Coronary artery (tissue), 2 donors: ENCODE data around the gene DCPS.
"Not testable (repeated sequence)": the region's sequence is repeated elsewhere in the genome, so short reads cannot be mapped to it uniquely, and the experiment has no call there.

Experiments
- DNase-seq: peaks from one replicate; pipeline ENCODE4 v3.0.0-alpha.2; 2017; ENCODE audit warnings: low spot score
- H3K27ac ChIP-seq, 2 donors: fragments of 200-600 bp; sonication (generic); one replicate each; pipeline ENCODE4 v1.5.1; 2016 to 2019
- H3K4me3 ChIP-seq: fragments of 200-600 bp; sonication (generic); 2 replicates; pipeline ENCODE4 v1.5.1; 2016; ENCODE audit warnings: mild to moderate bottlenecking, moderate library complexity
- TF ChIP-seq, protein P1 (sequence below): fragments of 200-600 bp; sonication (generic); IDR thresholded peaks from one replicate; pipeline ENCODE4 v1.5.1; 2019; ENCODE audit warnings: antibody characterized with exemption

Gene DCPS

DNA sequence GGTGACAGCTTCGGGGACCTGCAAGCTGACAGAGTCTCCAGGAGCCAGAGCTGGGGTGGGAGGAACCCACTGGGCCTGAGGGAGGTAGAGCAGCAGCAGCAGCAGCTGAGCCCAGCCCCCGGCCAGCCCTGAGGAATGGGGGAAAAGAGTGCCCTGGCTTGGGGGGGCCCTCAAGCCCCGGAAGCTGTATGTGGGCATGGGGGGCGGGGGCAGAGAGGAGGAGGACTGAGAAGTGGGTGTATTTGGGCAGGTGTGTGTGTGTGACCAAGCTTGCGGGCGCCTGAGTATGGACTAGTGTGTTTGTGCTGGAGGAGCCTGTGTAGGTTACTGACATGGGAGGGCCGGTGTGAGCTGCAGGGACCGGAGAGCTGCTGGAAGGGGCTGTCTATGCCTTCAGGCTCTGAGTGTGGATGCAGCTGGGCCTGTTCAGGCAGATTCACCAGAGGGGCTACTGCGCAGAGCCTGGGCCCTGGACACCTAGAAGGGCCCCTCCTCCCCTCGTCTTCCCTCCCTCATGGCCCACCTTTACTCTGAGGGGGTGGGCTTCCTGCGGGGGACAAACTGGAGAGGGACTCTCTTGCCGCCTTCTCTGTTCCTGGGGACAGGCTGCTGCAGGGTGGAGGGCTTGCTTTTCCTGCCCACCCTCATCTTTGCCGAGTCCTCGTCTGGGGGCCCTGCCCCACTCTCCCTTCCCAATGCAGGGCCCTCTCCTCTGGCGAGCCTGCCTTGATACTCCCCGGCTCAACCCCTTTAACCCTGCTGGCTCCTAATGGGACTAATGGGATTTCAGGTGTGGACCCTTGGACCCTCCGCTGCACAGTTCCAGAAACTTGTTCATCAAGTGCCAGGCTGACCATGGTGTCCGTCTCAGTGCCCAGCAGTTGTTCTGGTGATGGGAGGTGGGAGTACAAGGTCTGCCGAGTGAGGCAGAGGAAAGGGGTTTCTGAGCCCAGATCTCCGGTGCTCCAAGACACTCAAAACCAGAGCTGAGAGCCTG lies 79.8 kb downstream of the DCPS start:
- no peak overlapping the region for H3K27ac ChIP-seq
- DNase-seq, result no peak
- no peak overlapping the region for H3K4me3 ChIP-seq
- TF ChIP-seq, protein P1, sequence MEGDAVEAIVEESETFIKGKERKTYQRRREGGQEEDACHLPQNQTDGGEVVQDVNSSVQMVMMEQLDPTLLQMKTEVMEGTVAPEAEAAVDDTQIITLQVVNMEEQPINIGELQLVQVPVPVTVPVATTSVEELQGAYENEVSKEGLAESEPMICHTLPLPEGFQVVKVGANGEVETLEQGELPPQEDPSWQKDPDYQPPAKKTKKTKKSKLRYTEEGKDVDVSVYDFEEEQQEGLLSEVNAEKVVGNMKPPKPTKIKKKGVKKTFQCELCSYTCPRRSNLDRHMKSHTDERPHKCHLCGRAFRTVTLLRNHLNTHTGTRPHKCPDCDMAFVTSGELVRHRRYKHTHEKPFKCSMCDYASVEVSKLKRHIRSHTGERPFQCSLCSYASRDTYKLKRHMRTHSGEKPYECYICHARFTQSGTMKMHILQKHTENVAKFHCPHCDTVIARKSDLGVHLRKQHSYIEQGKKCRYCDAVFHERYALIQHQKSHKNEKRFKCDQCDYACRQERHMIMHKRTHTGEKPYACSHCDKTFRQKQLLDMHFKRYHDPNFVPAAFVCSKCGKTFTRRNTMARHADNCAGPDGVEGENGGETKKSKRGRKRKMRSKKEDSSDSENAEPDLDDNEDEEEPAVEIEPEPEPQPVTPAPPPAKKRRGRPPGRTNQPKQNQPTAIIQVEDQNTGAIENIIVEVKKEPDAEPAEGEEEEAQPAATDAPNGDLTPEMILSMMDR, result no peak

DNA sequence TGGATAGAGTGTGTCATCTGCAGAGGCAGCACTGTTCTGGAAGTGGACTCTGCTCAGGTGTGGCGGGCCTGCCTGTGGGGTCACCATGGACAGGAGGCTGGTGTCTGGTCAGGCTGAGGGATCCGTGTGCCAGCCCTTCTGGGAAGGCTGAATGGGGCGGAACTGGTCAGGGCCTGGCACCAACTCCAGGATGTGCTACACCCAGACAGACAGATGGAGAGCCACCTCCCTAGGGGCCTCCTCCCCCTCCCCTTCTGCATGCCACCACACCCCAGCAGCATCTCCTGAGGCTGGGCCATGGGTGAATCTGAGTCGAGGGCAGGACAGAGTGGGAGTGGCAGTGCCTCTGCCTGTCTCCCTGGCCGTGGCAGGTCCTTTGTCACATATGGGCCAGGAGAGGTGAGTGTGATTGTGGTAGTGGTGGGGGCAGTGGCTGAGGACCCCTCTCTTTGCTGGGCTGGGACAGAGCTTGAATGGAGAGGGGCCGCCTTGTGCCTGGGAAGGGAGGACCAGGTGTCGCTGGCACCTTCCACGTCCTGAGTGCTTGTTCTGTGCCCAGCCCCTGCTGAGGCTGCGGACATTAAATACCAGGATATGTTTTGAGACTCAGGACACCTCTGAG lies 80.7 kb downstream of the DCPS start:
- no peak overlapping the region for H3K27ac ChIP-seq
- no peak overlapping the region for H3K4me3 ChIP-seq
- TF ChIP-seq, protein P1, result no peak
- no peak for DNase-seq

DNA sequence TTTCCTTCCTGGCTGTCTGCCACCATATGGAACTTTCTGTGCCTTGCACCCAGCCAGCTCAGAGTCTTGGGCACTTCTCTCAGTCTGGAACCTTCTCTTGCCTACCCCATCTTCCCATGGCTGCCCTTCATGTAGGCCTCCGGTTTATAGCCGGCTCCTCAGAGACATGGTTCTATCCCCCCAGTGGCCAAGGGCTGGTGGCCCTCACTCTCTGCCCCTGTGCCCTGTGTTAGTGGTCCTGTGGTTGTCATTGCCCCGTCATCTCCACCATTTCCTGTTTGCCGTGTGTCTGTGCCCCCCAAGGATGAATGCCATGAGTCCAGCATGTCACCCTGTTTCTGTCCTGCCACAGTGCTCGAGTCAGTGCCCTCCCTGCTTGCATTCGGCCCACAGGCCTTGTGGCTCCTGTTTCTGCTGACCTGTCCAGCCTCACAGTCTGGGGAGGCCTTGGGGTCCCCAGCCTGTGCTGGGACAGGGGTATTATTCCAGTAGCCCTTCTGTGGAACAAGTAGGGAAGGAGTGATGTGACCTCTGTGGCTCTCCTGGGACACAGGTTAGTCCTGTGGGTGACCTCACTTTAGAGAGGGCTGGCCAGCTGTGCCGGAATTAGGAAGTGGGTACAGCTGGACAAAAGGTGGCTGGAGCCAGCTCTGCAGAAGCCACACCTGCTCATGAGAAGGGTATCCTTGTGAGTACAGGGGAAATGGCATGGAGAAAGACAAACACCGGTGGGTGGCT lies 82.3 kb downstream of the DCPS start:
- H3K27ac ChIP-seq, result peak overlapping the region in 1 of 2 donors; percentile 9
- TF ChIP-seq, protein P1, result no peak
- DNase-seq, result no peak
- H3K4me3 ChIP-seq, result no peak overlapping the region

DNA sequence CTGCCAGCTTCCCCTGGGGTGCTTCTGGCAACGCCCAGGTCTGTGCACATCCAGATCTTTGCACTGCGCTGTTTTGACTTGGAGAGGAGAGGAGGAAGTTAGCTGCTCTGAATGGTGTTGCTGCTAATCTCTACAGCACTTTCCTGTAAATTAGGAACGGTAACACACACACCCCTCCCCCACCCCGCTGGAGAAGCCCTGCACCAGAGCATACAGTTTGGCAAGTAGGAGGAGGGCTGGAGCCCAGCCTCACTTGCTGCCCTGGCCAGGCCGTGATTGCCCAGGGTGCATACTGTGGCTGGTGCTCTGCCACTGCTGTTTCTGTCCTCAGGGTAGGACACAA lies 82.8 kb downstream of the DCPS start:
- H3K27ac ChIP-seq, result peak overlapping the region in 1 of 2 donors; percentile 9
- DNase-seq, H3K4me3 ChIP-seq: not testable (repeated sequence)

DNA sequence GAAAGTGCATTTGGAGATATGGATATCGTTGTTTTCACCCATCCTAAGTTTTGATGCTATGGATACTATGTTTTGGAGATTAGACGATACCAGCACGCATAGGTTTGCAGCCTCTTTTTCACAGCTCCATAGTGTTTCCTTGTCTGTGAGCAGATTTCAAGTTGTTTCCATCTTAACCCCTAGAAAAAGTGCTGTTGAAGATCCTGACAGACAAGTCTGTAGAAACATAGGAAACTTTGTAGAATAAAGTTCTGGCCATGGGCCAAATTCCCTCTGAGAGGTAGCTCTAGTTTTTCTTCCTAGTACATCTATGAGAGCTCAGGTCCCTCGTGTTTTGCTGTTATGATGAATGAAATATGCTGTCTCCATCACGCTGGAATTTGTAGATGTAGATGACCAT lies 84.0 kb downstream of the DCPS start:
- H3K27ac ChIP-seq, result no peak overlapping the region
- no peak for DNase-seq
- TF ChIP-seq, protein P1, result no peak

DNA sequence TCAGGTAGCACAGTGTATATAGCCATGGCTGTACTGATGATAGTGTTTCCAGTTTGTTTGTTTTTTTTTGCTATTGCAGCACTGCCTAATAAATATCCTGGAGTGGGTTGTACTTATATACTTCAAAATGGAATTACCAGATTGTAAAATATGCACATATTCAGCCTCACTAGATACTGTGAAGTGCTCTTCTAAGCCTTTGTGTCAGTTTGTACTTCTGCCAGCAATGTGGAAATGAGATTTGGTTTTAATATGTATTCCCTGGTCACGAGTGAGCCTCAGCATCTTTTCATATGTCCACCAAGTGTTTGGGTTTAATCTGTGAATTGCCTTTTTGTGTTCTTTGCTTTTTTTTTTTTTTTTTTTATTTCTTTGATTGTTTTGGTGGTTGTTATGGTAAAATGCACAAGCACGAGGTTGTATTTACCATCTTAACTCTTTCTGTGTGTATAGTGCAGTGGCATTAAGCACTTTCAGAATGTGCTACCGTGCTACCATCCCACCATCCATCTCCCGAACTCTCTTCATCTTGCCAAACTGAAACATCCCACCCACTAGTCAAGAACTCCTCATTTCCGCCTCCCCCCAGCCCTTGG lies 86.5 kb downstream of the DCPS start:
- no peak overlapping the region for H3K4me3 ChIP-seq
- TF ChIP-seq, protein P1, result no peak
- no peak overlapping the region for H3K27ac ChIP-seq
- DNase-seq, result no peak

More for the DNA sequence above, 84.0 kb downstream of the DCPS start:
- no peak overlapping the region for H3K4me3 ChIP-seq
